ENCODE measurements around the gene CYFIP2.
"Not testable (repeated sequence)": the region's sequence is repeated elsewhere in the genome, so short reads cannot be mapped to it uniquely, and the experiment has no call there.

The CYFIP2 gene

GRCh38 chr5:157265714-157266285 lies at the start of gene CYFIP2:
CYFIP2 (plus strand) TSS chr5:157266123; CDS start chr5:157285362, 19,239 bp downstream.
- DNase-seq: no peak

- DNase-seq: no peak
Measured at GRCh38 chr5:157216391-157217142, 49.4 kb upstream of the CYFIP2 start.

- DNase-seq: no peak
Measured at GRCh38 chr5:157217289-157218024, 48.5 kb upstream of the CYFIP2 start.

GRCh38 chr5:157219491-157220271 lies 46.2 kb upstream of the CYFIP2 start:
- peak; percentile 6 for DNase-seq

GRCh38 chr5:157221959-157222358 lies 44.0 kb upstream of the CYFIP2 start:
- DNase-seq: no peak

GRCh38 chr5:157222506-157223230 lies 43.3 kb upstream of the CYFIP2 start:
- DNase-seq: no peak

GRCh38 chr5:157225469-157226422 lies 40.2 kb upstream of the CYFIP2 start:
- DNase-seq: no peak

- DNase-seq: no peak
Measured at GRCh38 chr5:157230610-157231009, 35.3 kb upstream of the CYFIP2 start.

DNA sequence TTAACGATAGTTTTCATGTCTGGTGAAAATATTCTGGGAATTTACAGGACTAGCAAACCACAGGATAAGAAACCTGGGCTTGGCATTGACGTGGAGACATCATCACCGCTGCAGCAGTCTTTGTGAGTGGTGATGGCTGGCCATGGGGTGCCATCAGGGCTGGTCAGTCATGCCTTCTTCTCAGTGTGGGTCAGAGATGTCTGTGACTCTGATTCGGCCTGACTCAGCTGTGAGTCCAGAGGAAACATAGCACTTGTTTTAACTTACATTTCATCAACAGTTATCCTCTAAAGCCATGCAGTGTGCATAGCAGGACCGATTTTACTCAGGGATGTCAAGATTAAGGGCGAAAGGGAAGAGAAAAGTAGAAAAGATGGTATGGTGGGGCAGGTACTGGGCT lies 33.2 kb upstream of the CYFIP2 start:
- DNase-seq: no peak

- DNase-seq: no peak
Measured at GRCh38 chr5:157233515-157233914, 32.4 kb upstream of the CYFIP2 start.

- no peak for DNase-seq
Measured at GRCh38 chr5:157236423-157236822, 29.5 kb upstream of the CYFIP2 start.

GRCh38 chr5:157241483-157241882 lies 24.4 kb upstream of the CYFIP2 start:
- DNase-seq: no peak

- not testable (repeated sequence) for DNase-seq
Measured at GRCh38 chr5:157244704-157245103, 21.2 kb upstream of the CYFIP2 start.

- no peak for DNase-seq
Measured at GRCh38 chr5:157245476-157245875, 20.4 kb upstream of the CYFIP2 start.

DNA sequence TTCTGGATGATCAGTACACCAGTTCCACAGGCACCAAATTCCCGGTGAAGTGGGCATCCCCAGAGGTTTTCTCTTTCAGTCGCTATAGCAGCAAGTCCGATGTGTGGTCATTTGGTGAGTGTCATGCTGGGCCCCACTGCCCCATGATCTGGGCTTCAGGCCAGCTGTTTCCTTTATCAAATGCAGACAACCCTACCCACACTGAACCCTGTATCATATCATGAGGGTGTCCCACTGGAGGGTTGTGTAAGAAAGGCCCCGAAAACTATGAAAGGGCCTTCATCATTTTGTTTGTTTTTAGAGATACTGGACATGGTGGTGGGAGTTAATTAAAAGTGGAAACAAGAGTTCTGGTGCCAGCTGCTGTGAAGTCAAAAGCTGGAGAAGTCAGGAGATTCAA lies 20.0 kb upstream of the CYFIP2 start:
- DNase-seq: no peak

DNA sequence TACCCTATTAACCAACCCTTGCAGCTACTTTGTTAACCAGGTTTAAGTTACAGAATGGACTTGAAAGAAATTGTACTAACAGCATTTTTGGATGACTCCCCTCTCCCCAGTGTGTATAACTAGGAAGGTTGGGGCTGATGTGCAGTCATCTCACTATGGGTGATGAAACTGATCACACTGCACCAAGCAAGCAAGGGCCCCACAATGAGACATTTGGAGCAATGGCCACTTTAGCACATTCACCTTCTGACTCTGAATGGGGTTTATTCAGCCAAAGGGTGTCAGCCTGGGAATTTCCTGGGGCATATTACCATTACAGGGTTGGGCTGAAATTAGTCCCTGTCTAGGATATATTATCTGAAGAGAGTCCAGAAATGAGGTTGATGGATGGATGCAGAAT lies 18.7 kb upstream of the CYFIP2 start:
- DNase-seq: no peak

GRCh38 chr5:157248821-157249470 lies 17.0 kb upstream of the CYFIP2 start:
- no peak for DNase-seq

DNA sequence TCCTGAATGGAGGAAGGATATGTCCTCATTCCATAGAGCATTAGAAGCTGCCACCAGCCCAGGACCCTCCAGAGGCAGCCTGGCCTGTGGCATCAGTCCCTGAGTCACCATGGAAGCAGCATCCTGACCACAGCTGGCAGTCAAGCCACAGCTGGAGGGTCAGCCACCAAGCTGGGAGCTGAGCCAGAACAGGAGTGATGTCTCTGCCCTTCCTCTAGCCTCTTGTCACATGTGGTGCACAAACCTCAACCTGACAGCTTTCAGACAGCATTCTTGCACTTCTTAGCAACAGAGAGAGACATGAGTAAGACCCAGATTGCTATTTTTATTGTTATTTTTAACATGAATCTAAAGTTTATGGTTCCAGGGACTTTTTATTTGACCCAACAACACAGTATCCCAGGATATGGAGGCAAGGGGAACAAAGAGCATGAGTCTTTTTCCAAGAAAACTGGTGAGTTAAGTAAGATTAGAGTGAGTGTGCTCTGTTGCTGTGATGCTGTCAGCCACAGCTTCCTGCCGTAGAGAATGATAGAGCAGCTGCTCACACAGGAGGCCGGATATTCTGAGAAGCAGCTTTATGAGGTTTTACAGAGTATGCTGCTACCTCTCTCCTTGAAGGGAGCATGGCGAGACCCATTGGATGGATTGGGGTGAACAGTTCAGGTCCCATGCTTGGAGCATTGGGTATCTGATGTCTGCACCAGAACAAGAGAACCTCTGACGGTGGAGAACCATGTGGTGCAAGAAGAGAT lies 13.0 kb upstream of the CYFIP2 start:
- no peak for DNase-seq

DNA sequence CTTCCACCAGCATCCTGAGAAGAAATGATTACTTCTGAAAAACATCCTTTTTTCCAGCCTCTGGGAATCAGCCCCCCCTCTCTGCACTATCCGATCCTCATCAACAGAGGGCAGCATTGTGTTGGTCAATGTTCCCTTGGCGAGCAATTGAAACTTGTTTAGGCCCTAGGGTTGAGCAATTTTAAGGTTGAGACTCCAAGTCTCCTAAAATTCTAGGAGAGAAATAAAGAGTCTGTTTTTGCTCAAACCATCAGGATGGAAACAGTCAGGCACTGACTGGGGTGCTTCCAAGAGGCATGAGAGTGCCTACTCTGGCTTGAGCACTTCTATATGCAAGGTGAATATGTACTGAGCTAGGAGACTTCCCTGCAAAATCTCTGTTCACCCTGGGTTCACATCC lies 12.4 kb upstream of the CYFIP2 start:
- DNase-seq: no peak

DNA sequence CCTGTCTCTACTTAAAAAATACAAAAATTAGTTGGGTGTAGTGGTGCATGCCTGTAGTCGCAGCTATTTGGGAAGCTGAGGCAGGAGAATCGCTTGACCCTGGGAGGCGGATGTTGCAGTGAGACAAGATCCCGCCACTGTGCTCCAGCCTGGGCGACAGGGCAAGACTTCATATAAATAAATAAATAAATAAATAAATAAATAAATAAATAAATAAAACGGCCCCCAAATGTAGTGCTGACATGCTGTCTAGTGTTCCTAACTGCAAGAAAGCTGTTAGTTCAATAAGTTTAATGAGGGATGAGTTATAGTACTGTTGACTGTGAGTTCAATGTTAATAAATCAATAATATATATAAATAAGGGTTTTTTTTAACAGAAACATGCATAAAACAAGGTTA lies 7.5 kb upstream of the CYFIP2 start:
- DNase-seq: no peak
